GM10847 (cell line): ENCODE measurements around the gene RPUSD3.

Experiments used
- POLR2A ChIP-seq: IDR thresholded peaks from 2 replicates; pipeline ENCODE4 v1.6.1; 2011; ENCODE audit not compliant: insufficient read length; ENCODE audit errors: extremely low read depth

Gene RPUSD3

DNA sequence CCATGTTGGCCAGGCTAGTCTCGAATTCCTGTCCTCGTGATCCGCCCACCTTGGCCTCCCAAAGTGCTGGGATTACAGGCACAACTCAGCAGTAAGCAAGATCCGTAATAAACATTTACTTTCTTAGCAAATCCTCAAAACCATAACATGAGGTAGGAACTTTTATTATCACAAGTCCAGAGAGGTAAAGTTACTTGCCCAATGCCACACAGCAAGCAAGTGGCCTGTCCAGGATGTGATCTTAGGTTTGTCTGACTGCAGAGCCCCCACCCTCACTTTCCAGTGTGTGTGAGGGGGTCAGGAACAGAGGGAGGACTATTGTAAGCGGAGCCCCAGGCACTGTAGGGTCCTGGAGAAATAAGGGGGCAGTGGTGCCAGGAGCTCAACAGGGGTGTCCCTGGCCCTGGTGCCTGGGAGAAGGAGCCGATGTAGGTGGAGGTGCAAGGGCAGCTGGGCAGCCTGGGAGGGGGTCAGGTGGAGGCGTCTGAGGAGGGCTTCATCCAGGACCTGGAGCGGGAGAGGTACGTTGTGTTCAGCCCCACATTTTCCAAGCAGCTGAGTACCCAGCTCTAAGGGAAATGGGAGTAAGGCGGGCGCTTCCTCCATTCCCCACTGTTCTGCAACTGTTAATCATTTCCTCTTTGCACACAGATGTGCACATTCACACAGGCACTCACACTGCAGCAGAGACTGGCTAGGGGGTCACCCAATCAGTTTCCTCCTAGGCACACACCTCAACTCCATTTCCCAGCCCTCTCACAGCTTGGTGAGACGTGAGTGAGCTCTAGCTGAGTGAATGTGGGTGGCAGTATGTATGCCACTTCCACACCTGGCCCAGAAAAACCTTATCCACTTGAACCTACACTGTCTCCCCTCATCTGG, 5.9 kb downstream of the RPUSD3 start:
- TF ChIP-seq POLR2A, result no peak

DNA sequence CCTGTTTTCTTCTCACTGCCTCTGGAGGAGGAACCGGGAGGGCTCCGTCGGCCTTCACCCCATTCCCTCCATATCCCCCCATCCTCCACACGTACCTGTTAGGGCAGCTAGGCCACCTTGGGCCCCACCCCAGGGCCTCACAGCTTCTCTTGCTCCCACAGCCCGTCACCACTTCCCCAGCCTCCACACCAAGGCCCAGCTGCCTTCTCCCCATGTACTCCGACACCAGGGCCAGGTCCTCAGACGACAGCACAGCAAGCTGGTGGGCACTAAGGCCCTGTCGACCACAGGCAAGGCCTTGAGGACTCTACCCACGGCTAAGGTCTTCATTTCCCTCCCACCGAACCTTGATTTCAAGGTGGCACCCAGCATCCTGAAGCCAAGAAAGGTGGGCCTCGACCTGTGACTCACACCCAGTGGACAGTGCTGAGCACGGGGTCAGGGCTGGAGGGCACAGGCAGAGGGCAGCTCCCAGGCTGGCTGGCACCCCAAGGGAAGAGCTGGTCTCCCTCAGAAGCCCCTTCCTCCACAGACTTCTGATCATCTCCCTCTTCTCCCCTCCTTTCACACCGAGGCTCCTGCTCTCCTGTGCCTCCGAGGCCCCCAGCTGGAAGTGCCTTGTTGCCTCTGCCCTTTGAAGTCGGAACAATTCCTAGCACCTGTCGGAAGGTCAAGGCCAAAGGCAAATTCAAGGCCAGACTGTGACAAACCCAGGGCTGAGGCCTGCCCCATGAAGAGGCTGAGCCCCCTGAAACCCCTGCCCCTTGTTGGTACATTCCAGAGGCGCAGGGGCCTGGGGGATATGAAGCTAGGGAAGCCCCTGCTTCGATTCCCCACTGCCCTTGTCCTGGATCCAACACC, 9.1 kb downstream of the RPUSD3 start:
- TF ChIP-seq POLR2A, result no peak

DNA sequence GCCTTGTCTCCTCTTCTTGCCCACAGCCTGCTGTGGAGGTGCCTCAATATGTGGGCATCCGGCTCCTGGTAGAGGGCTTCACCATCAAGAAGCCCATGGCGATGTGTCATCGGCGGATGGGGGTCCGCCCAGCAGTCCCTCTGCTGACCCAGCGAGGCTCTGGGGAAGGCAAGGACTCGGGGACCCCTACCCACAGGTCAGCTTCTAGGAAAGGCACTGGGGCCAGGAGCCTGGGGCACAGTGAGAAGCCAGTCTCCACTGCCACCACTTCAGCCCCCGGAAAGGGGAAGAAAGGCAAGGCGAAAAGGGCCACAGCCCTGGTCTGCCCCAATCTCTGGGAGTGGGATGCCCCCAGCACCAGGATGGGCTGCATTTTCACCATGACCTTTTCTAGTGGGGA, 10.7 kb downstream of the RPUSD3 start:
- no peak for TF ChIP-seq POLR2A

DNA sequence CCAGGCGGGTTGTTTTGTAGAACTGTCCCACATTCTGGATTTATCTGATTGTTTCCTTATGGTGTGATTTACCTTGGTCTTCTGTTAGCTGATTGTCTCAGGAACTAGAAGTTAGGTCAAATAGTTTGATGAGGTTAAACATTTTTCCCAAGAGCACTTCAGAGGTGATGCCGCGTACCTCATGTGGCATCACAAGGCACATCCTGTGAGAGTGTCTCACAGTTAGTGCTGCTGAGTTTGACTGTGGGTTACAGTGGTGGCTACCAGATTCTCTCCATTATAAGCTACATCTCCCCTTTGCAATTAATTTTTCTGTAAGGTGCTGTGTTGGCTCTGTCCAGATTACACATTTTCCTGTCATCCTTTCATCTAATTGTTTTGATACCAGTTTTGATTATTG, 12.6 kb downstream of the RPUSD3 start:
- no peak for TF ChIP-seq POLR2A

DNA sequence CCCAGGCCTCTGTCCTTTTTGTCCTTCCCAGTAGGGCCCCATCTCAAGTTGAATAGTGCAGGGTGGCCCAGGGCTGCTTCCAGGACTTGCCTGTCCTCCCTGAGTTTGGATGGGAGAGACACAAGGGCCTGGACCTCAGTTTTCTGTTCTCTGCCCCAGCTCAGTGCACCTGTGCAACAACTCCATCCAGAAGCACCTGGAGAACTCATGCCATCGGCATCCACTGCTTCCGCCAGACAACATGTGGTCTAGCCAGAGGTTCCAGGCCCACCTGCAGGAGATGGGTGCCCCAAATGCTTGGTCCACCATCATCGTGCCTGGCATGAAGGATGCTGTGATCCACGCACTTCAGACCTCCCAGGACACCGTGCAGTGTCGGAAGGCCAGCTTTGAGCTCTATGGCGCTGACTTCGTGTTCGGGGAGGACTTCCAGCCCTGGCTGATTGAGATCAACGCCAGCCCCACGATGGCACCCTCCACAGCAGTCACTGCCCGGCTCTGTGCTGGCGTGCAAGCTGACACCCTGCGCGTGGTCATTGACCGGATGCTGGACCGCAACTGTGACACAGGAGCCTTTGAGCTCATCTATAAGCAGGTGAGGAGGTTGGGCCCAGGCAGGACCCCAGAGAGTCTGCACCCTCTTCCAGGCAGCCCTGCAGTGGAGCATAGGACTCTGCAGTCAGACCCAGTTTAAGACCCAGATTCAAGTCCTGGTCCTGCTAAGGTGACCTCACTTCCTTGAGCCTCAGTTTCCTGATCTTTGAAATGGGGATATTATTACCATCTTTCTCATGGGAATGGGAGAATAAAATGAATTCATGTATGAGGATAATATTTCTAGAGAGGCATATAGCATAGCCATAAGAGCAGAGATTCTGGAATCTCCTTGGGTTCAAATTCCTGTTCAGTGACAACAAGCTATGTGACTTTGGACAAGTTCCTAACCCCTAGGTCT, 14.7 kb downstream of the RPUSD3 start:
- TF ChIP-seq POLR2A, result no peak

DNA sequence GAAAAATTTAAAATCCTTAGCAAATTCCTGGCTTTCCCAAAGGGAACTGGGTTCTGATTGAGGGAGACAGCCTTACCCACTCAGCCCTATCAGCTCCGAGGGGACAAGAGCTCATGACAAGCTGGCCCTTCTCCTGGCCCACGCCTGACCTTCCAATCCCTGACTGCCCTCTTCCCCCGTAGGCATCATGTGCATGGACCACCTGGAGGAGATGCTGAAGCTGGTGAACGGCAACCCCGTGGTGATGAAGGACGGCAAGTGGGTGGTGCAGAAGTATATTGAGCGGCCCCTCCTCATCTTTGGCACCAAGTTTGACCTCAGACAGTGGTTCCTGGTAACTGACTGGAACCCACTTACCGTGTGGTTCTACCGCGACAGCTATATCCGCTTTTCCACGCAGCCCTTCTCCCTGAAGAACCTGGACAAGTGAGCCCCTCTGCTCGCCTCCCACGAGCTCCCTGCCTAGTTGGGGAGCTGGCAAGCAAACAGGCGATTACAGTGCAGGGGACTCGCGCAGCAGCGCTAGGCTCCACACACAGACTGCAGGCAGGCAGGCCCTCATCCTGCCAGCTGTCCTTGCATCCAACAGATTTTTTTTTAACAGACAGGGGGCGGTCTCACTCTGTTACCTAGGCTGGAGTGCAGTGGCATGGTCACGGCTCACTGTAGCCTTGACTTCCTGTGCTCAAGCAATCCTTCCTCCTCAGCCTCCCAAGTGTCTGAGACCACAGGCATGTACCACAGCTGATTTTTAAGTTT, 16.8 kb downstream of the RPUSD3 start:
- no peak for TF ChIP-seq POLR2A

DNA sequence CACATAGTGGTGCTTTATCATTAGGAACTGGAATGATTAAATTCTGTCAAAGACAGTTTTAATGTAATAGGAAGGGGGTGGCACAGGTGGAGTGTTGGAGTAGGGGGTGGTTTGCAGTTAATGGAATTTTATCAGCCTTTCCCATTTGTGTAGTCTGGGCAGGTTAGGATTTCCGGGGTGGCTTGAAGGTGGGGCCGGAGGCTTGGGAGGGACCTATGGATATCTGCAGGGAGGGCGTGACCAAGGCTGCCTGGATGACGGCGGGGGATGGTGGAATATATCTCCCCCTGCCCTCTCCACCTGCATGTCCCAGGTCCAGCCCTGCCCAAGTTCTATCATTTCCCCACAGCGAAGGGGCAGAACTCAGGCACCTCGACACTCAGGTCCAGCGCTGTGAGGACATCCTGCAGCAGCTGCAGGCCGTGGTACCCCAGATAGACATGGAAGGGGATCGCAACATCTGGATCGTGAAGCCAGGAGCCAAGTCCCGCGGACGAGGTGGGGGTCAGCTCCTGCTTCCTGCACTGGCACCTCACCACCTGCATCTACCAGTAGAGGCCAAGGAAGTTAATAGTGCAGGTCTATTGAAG, 18.3 kb downstream of the RPUSD3 start:
- TF ChIP-seq POLR2A, result no peak

DNA sequence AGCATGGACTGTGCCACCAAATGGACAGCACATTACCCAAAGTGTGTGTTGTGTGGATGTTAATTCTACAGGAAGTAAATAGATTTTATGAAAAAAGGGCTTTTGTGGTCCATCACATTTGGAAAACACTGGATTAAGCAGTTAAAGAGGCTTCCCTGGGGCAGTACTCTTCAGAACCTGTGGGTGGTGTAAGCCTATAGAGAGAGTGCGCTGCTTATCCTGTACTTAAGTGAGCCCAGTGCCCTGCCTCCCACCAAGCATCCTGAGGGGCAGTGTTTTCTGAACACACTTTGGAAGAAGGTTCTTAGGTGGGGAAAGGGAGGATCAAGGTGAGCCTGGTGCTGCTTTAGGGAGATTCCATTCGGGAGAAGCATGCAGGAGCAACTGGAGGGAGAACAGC, 22.9 kb downstream of the RPUSD3 start:
- TF ChIP-seq POLR2A, result no peak

DNA sequence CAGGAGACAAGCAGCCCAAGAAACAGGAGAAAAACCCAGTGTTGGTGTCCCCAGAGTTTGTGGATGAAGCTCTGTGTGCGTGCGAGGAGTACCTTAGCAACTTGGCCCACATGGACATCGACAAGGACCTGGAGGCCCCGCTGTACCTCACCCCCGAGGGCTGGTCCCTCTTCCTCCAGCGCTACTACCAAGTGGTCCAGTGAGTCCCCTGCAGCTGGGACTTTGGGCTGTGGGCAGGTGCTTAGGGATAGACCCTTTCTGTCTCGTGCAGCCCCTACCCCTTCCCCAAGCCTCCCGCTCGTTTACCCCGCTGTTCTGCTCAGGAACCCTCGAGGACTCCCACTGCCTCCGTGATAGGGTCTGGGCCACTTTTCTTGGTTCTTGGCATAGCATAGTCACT, 23.3 kb downstream of the RPUSD3 start:
- TF ChIP-seq POLR2A, result no peak

DNA sequence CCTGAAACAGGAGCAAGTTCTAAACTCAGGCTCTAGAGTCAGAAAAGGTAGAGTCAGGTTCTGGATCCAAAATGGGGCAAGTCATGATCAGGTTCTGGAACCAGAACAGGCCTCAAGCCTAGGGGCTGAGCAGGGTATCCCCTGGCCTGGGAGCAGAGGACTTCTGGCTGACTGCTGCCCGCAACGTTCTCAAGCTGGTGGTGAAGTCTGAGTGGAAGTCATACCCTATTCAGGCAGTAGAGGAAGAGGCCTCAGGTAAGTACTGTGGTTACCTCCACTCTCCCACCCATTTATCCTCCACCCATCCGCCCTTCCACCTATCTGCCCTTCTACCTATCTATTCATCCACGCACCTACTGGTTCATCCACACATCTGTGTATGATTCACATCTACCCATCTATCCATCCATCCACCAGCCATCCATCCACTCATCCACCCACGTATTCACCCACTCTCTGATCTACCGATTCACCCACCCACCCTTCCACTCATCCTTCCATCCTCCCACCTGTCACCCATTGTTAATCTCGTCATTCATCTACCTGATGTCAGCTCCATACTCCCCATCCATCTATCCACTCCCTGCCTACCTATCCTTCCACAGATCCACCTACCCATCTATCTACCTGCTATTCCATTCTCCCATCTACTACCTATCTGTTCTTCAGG, 25.0 kb downstream of the RPUSD3 start:
- TF ChIP-seq POLR2A, result no peak

DNA sequence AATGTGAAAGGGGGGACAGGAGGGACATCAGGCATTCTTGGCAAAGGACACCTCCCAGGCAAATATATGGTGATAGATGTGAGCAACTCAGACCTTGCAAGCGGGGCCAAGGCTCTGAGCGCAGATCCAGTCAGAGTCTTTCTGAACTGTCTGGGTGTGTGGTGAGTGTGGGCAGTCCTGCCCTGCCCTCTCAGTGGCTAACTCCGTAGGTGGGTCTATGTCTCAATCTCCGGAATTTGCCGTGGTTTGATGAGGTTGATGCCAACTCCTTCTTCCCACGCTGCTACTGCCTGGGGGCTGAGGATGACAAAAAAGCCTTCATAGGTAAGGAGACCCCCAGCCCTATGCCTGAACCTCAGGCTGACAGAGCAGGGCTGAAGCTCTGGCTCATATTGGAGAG, 26.4 kb downstream of the RPUSD3 start:
- TF ChIP-seq POLR2A, result no peak

DNA sequence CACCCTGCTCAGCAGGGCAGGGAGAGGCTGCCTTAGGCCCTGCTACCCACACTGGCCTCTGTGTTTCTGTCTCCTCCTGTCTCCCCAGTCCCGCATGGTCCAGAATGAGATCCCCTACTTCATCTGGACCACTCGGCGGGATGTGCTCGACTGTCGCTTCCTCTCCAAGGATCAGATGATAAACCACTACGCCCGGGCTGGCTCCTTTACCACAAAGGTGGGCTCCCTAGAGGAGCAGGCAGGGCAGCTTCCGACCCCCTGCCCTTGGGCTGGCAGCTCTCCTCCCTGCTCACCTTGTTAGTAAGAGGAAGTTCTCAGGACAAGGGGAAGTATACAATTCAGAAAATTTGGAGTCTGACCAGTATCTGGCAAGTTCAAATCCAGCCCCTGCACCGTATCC, 27.8 kb downstream of the RPUSD3 start:
- no peak for TF ChIP-seq POLR2A

DNA sequence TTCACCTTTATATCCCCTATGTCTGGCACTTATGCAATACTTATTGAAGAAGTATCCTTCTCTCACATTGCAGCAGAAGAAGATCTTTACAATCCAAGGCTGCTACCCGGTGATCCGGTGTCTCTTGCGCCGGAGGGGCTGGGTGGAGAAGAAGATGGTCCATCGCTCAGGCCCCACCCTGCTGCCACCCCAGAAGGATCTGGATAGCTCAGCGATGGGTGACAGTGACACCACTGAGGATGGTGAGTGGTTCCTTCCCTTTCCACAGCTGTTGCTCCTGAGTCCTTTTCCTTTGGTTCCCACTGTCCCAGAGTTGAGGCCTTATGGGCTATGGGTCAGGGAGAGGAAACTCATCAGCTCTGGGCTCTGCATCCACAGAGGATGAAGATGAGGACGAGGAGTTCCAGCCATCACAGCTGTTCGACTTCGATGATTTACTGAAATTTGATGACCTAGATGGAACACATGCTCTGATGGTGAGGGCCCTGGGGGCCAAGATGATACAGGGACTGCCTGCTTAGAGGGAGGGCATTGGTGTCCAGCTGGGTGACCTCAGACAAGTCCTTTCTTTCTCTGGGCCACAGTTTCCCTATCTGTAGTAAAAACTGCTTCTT, 30.8 kb downstream of the RPUSD3 start:
- TF ChIP-seq POLR2A, result no peak
